Occipital lobe (tissue), 2 donors: Measurements from ENCODE around the gene SLC7A7. TPM values are rescaled to one million over a fixed set of nuclear protein-coding genes. Genes with fewer than 3 reads are reported as not detected.
A peak's percentile ranks its signal among the peaks of the same experiment; 100 is the strongest.
"Not testable (repeated sequence)": the region's sequence is repeated elsewhere in the genome, so short reads cannot be mapped to it uniquely, and the experiment has no call there.

Experiments used
- DNase-seq: peaks from one replicate; lab custom pipeline; 2025; lab: John Stamatoyannopoulos, UW
- total RNA-seq: library from RNA; depleted of rRNA; stranded (reverse); fragments of >200 nt; gene quantifications from one replicate; pipeline ENCODE4 v1.2.3, GENCODE V29; 2014

The SLC7A7 gene
- total RNA-seq, 1 donor from 2014 or later: 3.3 TPM

DNA sequence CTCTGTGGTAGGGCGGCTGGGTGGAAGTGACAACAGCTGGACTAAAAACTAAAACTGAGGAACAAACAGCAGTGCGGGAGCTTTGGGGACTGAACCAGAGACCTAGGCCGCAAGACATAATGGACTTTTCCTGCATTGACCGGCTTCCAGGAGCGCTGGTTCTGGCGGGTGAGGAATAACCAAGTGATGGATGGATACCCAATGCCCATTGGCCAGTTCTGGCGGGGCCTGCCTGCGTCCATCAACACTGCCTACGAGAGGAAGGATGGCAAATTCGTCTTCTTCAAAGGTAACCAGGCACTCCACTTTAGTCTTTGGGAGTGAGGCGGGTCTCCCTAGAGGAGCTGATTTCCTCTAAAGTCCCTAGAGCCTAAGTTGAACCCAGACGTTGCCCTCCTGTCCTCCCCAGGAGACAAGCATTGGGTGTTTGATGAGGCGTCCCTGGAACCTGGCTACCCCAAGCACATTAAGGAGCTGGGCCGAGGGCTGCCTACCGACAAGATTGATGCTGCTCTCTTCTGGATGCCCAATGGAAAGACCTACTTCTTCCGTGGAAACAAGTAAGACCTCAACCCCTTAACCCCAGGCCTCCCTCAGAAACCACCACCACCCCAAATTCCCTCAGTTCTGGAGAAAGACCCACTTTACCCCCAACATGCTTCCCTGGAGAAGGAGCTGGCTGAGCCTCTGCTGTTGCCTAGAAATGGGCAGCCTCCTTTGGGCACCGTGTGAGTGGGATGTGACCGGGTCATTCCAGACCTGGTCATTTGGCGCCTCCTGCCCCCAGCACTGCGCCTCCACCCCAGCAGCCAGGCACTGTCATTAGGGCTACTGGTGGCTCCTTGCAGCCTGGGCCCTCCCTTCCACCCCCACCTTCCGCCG is 29.2 kb upstream of the SLC7A7 start:
- no peak for DNase-seq

DNA sequence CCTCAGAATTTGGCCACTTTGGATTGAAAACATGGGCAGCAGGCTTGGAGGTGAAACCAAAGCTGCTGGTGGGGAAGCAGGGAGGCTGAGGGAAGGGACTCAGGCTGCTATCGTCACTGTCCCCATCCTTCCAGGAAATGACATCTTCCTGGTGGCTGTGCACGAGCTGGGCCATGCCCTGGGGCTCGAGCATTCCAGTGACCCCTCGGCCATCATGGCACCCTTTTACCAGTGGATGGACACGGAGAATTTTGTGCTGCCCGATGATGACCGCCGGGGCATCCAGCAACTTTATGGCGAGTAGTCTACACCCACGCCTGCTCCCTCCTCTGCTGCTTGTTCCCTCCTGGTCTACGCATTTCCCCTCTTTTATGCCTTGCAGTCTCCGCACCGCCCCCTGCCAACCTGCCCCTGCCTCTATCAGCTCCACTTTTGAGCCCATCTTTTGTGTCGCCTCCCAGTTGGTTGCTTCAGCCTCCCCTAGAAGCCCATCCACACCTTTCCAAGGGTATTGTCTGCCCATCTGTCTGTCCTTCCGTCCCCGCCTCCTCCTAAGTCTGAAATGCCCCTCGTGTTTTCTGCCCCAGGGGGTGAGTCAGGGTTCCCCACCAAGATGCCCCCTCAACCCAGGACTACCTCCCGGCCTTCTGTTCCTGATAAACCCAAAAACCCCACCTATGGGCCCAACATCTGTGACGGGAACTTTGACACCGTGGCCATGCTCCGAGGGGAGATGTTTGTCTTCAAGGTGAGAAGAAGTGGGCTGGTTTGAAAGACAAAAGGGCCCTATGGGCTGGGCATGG is 28.1 kb upstream of the SLC7A7 start:
- DNase-seq: no peak

DNA sequence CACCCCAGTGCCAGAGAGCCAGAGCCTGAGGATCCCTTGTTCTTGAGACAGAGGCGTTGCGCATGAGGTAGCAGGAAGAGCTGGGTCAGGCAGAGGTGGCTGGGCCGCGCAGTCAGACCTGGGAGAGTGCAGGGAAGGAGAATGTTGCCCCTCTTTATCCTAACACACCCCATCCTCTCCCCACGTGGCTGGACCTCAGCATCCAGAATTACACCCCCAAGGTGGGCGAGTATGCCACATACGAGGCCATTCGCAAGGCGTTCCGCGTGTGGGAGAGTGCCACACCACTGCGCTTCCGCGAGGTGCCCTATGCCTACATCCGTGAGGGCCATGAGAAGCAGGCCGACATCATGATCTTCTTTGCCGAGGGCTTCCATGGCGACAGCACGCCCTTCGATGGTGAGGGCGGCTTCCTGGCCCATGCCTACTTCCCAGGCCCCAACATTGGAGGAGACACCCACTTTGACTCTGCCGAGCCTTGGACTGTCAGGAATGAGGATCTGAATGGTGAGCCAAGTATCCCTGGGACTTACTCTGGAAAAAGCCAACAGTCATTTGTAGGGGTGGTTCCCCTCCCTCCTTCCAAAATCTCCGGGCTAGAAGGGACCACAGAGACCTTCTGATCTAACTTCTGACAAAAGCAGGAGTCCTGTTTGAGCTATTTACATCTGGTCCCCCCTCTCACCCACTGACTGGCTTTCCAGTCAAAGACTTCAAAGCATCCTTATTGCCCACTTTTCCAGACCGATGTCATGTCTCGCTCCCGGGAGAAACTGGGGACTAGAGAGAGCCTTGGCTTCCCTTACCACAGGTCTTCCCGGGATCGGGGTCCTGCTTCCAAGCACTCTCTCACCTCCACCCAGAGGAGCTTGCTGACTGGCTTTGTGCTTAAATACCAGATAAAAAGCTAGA is 27.2 kb upstream of the SLC7A7 start:
- no peak for DNase-seq

- DNase-seq: no peak
Observed at GRCh38 chr14:22841769-22842168, 26.5 kb upstream of the SLC7A7 start.

GRCh38 chr14:22841311-22841710 is 26.1 kb upstream of the SLC7A7 start:
- DNase-seq: no peak

DNA sequence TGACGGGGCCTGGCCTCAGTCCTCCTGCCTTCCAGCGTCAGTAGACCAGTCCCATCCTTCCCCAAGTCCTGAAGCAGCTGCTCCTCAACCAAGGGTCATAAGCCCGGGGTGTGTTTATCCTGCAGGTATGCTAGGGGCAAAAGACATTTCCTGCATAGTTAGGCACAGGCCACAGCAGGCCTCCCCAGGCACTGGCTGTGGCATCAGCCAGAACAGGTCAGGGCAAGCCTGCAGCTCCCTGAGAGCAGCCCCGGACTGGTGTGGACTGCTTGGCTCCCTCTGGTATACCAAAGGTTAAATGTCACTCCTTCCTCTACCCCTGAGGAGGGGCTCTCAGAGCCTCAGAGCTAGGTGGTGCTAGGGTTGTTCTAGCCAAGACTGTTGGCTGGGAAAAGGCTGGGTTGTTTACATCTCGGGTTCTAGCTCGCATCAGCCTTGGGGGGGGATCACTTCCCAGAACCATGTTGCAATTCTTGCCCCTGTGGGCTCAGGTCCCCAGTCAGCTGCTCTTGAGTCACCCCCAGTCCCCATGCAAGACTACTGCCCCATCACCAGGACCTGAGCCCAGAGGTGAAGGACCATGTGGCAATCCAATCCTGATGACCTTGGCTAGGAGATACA is 24.0 kb upstream of the SLC7A7 start:
- no peak for DNase-seq

- no peak for DNase-seq
Observed at GRCh38 chr14:22838631-22839041, 23.4 kb upstream of the SLC7A7 start.

- DNase-seq: no peak
Observed at GRCh38 chr14:22837750-22838538, 22.7 kb upstream of the SLC7A7 start.

- DNase-seq: no peak
Observed at GRCh38 chr14:22837114-22837749, 22.0 kb upstream of the SLC7A7 start.

GRCh38 chr14:22836301-22837113 is 21.3 kb upstream of the SLC7A7 start, which contains the start of gene MMP14:
Gene MMP14 (plus strand): TSS chr14:22836585. CDS start chr14:22836818, 233 bp downstream.
- DNase-seq: no peak

GRCh38 chr14:22835505-22835904 is 20.3 kb upstream of the SLC7A7 start:
- DNase-seq: no peak

GRCh38 chr14:22830443-22831010 is 15.3 kb upstream of the SLC7A7 start:
- DNase-seq: no peak

DNA sequence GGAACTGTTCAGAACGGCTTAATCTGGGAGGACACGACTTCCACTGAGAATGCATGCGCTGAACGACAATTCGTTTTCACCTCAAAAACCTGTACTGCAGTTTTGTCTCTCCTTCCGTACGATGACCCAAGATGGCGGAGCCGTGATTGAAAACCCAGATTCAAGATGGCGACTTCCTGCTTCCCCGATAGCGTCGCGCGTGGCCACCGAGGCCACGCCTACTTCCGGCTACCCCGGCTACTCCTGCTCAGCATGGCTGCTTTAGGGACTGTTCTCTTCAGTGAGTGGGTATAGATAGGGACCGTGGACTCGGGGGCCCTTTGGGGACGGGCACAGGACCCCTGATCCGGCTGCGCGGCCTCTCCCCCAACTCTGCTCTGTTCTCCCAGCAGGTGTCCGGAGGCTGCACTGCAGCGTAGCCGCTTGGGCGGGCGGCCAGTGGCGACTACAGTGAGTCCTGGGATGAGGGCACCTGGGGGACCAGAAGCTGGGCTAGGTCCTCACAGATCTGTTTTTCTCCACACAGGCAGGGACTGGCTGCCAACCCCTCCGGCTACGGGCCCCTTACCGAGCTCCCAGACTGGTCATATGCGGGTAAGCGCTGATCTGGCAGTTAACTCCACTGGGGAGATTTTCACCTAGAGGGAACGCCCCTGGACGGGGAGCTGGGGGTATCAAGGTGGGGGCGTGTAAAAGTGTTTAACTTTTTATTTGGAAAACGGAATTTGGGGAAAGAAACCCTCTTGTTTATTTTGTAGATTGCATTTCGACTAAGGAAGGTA is 14.6 kb upstream of the SLC7A7 start, which contains the start of gene MRPL52:
Gene MRPL52 (plus strand): TSS at position 227 of the 782 bp plus-strand sequence. CDS start 26 bp downstream, at position 253.
- peak; percentile 83 for DNase-seq

- DNase-seq: not testable (repeated sequence)
Observed at GRCh38 chr14:22829076-22829660, 13.9 kb upstream of the SLC7A7 start.

DNA sequence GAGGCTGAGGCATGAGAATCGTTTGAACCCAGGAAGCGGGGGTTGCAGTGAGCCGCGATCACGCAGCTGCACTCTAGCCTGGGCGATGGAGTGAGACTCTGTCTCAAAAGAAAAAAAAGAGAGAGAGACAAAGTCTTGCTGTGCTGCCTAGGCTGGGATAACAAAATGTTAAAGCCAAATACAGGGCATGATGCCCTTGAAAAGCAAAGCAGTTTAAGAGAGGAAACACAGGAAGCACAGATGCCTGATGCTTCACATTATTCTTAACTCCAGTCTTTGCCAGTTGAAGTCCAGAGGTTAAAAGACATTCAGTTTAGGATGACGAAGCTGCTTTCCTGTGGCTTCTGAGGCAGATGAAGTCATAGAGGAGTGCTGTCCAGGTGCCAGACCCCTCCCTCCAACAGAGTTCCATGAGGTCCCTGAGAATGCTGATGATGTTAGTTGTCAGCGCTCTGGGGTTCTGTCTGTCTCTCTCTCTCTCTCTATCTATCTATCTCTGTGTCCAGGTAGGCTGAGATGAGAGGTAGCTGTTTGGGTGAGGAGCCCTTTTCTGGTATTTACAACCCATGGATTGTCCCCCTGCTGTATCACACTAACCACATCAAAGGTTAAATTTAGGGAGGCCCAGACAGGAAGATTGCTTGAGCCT is 9.6 kb upstream of the SLC7A7 start:
- DNase-seq: no peak

DNA sequence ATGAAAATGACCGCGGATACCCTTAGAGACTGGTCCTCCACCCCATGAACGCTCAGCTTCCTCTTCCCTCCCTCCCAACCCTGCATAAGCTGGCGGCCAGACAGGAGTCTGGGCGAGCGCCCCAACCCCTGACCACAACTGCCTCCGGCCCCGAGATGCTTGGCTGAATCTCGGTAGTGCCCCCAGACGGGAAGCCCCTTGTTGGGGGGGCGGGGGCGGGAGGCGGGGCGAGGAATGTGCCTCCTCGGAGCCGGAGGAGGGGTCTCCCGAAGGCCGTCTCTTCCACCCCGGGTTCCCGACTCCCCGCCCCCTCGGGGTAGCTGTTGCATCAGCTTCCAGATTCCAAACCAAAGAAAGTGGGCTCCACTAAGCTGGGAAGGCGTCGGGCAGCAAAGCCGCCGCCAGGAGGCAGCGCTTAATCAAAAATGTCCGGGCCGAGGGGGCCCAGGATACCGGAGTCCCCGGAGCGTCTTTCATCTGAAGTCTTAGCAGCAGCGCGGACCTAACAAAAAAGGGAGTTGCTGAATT is 7.4 kb upstream of the SLC7A7 start:
- DNase-seq: no peak
